Activated T-cell treated with anti-CD3 and anti-CD28 coated beads, Interleukin-2, amount 50 U/mL, for 4 hours (primary cell): ENCODE results near the gene THRA. TPM values are rescaled to one million over a fixed set of nuclear protein-coding genes. Genes with fewer than 3 reads are reported as not detected.

ENCODE experiments used
- ATAC-seq, 2 donors: fragments of 200-7000 bp; cut with Tn5 transposase; one replicate each; pipeline ENCODE4 v1.10.0; 2021
- DNase-seq: peaks from one replicate; pipeline ENCODE4 v3.0.0-alpha.2; 2020
- H3K27me3 Mint-ChIP-seq: one replicate; pipeline ENCODE4 v1.8.0; 2021; ENCODE audit warnings: low read depth, mixed read lengths
- H3K36me3 Mint-ChIP-seq: one replicate; pipeline ENCODE4 v1.8.0; 2022; ENCODE audit warnings: mixed read lengths; ENCODE audit not compliant: insufficient read depth
- H3K4me1 Mint-ChIP-seq: one replicate; pipeline ENCODE4 v1.8.0; 2021; ENCODE audit warnings: low read depth, mixed read lengths
- H3K4me3 Mint-ChIP-seq: one replicate; pipeline ENCODE4 v1.8.0; 2021; ENCODE audit warnings: mild to moderate bottlenecking, moderate library complexity, mixed read lengths
- H3K9me3 Mint-ChIP-seq: one replicate; pipeline ENCODE4 v1.8.0; 2021; ENCODE audit warnings: mixed read lengths
- total RNA-seq, 3 donors: library from RNA; stranded (reverse); gene quantifications; one replicate each; pipeline ENCODE4 v1.2.1, GENCODE V29; 2021

The THRA gene
- total RNA-seq, 3 donors from 2014 or later: 6.6 to 12.4 (median 10.3) TPM

GRCh38 chr17:40067710-40068109 lies 4.9 kb downstream of the THRA start:
- ATAC-seq (no peak), DNase-seq (no peak)
- Mint-ChIP-seq H3K9me3 (no peaks in the 10 kb centered on the region), H3K4me1 (peaks cover 79% of the 10 kb centered on the region), H3K27me3 (no peaks in the 10 kb centered on the region), H3K36me3 (no peaks in the 10 kb centered on the region), H3K4me3 (peak overlapping the region; percentile 80)

DNA sequence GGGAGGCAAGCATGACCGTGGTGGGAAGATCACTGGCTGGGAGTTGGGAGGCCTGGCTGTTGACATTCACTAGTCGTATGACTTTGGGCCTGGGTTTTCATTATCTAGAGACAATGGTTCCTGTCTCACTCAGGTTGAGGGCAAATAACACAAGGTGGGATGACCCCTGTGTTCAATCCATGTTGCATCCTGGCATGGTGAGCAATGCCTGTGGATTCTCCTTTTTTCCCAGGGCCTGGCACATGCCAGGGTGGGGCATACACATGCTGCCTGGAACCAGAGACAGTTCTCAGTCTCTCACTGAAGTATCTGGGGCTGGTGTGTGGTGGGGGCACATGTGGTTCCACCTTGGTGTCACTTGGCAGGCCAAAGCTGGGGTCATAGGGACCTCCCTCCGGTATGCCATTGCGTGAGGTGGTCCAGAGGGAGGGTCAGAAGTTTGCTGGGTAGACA lies 5.4 kb downstream of the THRA start:
- H3K4me1 Mint-ChIP-seq: peaks cover 81% of the 10 kb centered on the region
- no peak for ATAC-seq

DNA sequence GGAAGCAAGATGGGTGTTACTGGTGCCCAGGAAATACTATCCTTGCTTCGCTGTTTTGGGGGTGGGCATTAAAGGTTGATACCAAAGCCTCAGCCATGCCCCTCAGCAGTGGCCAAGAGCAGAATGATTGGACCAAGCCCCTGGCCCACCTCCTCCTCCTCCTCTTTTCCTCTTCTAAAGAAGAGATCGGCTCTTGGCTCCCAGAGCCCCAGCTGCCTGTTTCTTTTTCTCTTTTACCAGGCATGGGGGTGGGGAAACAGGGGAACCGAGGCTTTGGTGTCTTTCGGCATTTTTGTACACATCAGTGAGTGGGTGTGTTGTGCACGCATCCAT lies 5.8 kb downstream of the THRA start:
- Mint-ChIP-seq H3K9me3 (no peaks in the 10 kb centered on the region), H3K4me3 (peak overlapping the region; percentile 80), H3K27me3 (no peaks in the 10 kb centered on the region), H3K4me1 (peaks cover 82% of the 10 kb centered on the region), H3K36me3 (no peaks in the 10 kb centered on the region)
- peak in 1 of 2 donors; percentile 31 for ATAC-seq
- DNase-seq: no peak

More for the DNA sequence above, 5.4 kb downstream of the THRA start:
- H3K9me3 Mint-ChIP-seq: no peaks in the 10 kb centered on the region
- H3K27me3 Mint-ChIP-seq: no peaks in the 10 kb centered on the region
- H3K36me3 Mint-ChIP-seq: no peaks in the 10 kb centered on the region
- DNase-seq: no peak
- peak overlapping the region; percentile 80 for H3K4me3 Mint-ChIP-seq

- peak; percentile 65 to 66 for ATAC-seq
- peak; percentile 79 for DNase-seq
- no peaks in the 10 kb centered on the region for H3K36me3 Mint-ChIP-seq
- H3K4me3 Mint-ChIP-seq: peak overlapping the region; percentile 80
- H3K9me3 Mint-ChIP-seq: no peaks in the 10 kb centered on the region
- H3K4me1 Mint-ChIP-seq: peaks cover 78% of the 10 kb centered on the region
- H3K27me3 Mint-ChIP-seq: no peaks in the 10 kb centered on the region
These were observed 6.4 kb downstream of the THRA start for GRCh38 chr17:40068917-40069750.

GRCh38 chr17:40069751-40070708 lies 7.3 kb downstream of the THRA start:
- Mint-ChIP-seq H3K4me1 (peaks cover 73% of the 10 kb centered on the region), H3K9me3 (no peaks in the 10 kb centered on the region), H3K4me3 (peak overlapping the region; percentile 80), H3K36me3 (no peaks in the 10 kb centered on the region), H3K27me3 (no peaks in the 10 kb centered on the region)
- DNase-seq (peak; percentile 34), ATAC-seq (peak; percentile 29 to 39)

DNA sequence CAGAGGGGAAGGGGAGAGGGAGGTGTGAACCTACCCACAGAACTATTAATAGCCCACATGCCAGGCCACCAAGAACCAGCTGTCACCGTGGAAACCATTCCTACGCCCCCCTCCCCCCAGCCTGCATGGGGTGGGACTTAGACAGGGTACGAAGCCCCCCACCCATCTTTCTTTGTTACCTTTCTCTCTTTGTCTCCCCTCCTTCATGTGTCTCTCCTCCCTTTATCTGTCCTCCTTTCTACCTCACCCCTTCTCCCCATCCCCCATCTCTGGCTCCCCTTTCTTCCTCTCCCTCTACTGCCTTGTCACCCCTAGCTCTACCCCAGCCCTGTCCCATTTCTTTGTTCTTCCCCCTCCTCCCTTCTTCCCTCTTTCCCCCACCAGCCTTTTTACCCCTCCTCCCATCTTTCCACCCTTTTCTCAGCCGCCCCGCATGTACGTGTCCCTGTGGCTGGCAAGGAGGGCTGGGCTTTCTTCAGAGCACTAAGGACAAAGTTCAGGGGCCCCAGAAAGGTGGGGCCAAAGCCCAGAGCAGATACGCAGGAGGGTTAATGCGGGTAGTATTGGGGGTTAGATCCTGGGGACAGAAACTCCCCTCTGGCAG lies 8.0 kb downstream of the THRA start:
- no peaks in the 10 kb centered on the region for H3K9me3 Mint-ChIP-seq
- no peak overlapping the region for H3K4me3 Mint-ChIP-seq
- H3K36me3 Mint-ChIP-seq: no peaks in the 10 kb centered on the region
- H3K4me1 Mint-ChIP-seq: peaks cover 73% of the 10 kb centered on the region
- no peaks in the 10 kb centered on the region for H3K27me3 Mint-ChIP-seq
- ATAC-seq (no peak), DNase-seq (no peak)

GRCh38 chr17:40071313-40072039 lies 8.7 kb downstream of the THRA start:
- H3K9me3 Mint-ChIP-seq: no peaks in the 10 kb centered on the region
- H3K27me3 Mint-ChIP-seq: no peaks in the 10 kb centered on the region
- DNase-seq: no peak
- H3K36me3 Mint-ChIP-seq: no peaks in the 10 kb centered on the region
- H3K4me1 Mint-ChIP-seq: peaks cover 75% of the 10 kb centered on the region
- ATAC-seq: no peak
- no peak overlapping the region for H3K4me3 Mint-ChIP-seq

DNA sequence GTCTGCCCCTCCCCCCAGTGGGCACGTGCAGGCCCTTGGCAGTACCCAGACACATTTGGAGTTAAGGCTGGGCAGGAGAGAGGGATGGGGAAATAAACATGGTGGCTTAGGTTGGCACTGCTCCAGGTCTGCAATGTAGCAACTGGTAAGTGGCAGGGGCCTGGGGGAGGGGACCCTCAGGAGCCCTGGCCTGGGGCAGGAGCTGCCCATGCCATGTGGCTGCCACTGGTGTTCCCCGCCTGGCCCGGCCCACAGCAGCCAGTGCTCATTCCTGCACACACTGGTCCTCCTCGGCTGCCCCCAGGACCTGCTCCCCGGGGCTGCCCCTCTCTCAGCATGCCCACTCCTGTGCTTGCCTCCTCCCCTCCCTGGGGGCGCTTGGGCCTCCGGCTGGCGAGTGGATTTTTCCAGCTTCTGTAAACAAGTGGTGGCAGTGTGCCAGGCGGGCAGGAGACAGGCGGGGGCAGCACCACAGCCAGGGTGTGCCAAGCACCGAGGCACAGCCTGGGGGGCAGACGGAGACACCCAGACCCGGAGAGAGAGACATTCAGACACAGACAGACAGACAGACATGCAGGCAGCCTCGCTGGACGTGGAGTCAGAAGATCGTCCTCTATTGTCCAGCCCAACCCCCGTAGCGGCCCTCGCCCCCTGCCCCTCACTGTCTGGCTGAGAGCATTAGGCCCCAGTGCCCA lies 9.4 kb downstream of the THRA start:
- Mint-ChIP-seq H3K27me3 (no peaks in the 10 kb centered on the region), H3K36me3 (no peaks in the 10 kb centered on the region), H3K9me3 (no peaks in the 10 kb centered on the region), H3K4me3 (no peak overlapping the region), H3K4me1 (peaks cover 69% of the 10 kb centered on the region)
- ATAC-seq: no peak
- no peak for DNase-seq

GRCh38 chr17:40072735-40073346 lies 10.1 kb downstream of the THRA start:
- Mint-ChIP-seq H3K4me1 (peaks cover 63% of the 10 kb centered on the region), H3K36me3 (peaks cover 2% of the 10 kb centered on the region), H3K4me3 (no peak overlapping the region), H3K9me3 (no peaks in the 10 kb centered on the region), H3K27me3 (no peaks in the 10 kb centered on the region)
- DNase-seq (no peak), ATAC-seq (no peak)

GRCh38 chr17:40073454-40074174 lies 10.8 kb downstream of the THRA start:
- no peak overlapping the region for H3K4me3 Mint-ChIP-seq
- H3K36me3 Mint-ChIP-seq: peaks cover 4% of the 10 kb centered on the region
- no peaks in the 10 kb centered on the region for H3K9me3 Mint-ChIP-seq
- ATAC-seq (no peak), DNase-seq (no peak)
- no peaks in the 10 kb centered on the region for H3K27me3 Mint-ChIP-seq
- H3K4me1 Mint-ChIP-seq: peaks cover 57% of the 10 kb centered on the region

DNA sequence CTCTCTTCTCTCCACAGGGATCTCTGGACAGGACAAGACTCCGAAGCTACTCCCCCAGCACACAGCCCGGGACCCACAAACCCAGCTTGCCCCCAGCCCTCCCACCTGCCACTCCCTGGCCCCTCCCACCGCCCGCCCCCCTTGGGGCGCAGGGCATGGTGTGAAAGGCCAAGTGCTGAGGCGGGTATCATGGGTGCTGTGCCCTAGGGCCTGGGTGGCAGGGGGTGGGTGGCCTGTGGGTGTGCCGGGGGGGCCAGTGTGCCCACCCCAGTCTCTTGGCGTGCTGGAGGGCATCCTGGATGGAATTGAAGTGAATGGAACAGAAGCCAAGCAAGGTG lies 11.4 kb downstream of the THRA start:
- Mint-ChIP-seq H3K27me3 (no peaks in the 10 kb centered on the region), H3K9me3 (no peaks in the 10 kb centered on the region), H3K4me1 (peaks cover 52% of the 10 kb centered on the region), H3K36me3 (peaks cover 4% of the 10 kb centered on the region), H3K4me3 (no peak overlapping the region)
- ATAC-seq: no peak
- no peak for DNase-seq

DNA sequence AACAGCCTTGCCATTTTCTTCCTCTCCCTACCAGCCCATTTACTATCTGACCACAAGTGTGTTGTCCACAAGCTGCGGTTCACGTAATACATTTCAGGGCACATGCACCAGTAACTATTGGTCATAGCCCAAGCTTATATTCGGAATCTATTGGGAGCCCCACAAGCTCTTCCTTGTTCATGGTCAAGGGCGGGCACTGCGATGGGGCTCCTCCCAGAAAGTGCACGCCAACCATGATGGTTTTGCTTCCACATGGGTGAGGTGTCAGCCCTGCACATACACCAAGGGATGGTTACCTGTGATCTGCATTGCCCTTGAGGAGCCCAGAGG lies 12.1 kb downstream of the THRA start:
- no peak overlapping the region for H3K4me3 Mint-ChIP-seq
- peaks cover 4% of the 10 kb centered on the region for H3K36me3 Mint-ChIP-seq
- H3K4me1 Mint-ChIP-seq: peaks cover 45% of the 10 kb centered on the region
- ATAC-seq (no peak), DNase-seq (no peak)
- H3K27me3 Mint-ChIP-seq: no peaks in the 10 kb centered on the region
- no peaks in the 10 kb centered on the region for H3K9me3 Mint-ChIP-seq
